ACC112 (cell line): Measurements from ENCODE around the gene LPIN2.
A peak's percentile ranks its signal among the peaks of the same experiment; 100 is the strongest.
"Not testable (repeated sequence)": the region's sequence is repeated elsewhere in the genome, so short reads cannot be mapped to it uniquely, and the experiment has no call there.

Experiments used
- H2AFZ ChIP-seq: fragments of 200-600 bp; sonication (generic); one replicate; pipeline ENCODE4 v1.6.0; 2017; ENCODE audit warnings: antibody characterized with exemption, low read length; ENCODE audit not compliant: unreplicated experiment
- H3K27ac ChIP-seq: fragments of 200-600 bp; sonication (generic); 2 replicates; pipeline ENCODE4 v1.5.1; 2014; ENCODE audit warnings: low read depth, mild to moderate bottlenecking, antibody characterized with exemption, low read length, moderate library complexity
- H3K27me3 ChIP-seq: fragments of 200-600 bp; sonication (generic); 2 replicates; pipeline ENCODE4 v1.6.1; 2014; ENCODE audit warnings: mild to moderate bottlenecking, antibody characterized with exemption, low read length, moderate library complexity, mixed read lengths; ENCODE audit not compliant: insufficient read depth
- H3K36me3 ChIP-seq: fragments of 200-600 bp; sonication (generic); 2 replicates; pipeline ENCODE4 v1.6.1; 2016; ENCODE audit warnings: mild to moderate bottlenecking, antibody characterized with exemption, low read length, moderate library complexity, mixed read lengths; ENCODE audit not compliant: insufficient read depth
- H3K4me1 ChIP-seq: fragments of 200-600 bp; sonication (generic); one replicate; pipeline ENCODE4 v1.6.1; 2016; ENCODE audit warnings: low read length, mixed read lengths; ENCODE audit not compliant: insufficient read depth, unreplicated experiment, control insufficient read depth
- H3K4me3 ChIP-seq: fragments of 200-600 bp; sonication (generic); 2 replicates; pipeline ENCODE4 v1.5.1; 2014; ENCODE audit warnings: mild to moderate bottlenecking, low read depth, low read length
- H3K79me2 ChIP-seq: fragments of 200-600 bp; sonication (generic); one replicate; pipeline ENCODE4 v1.6.0; 2016; ENCODE audit warnings: low read length; ENCODE audit not compliant: control insufficient read depth, unreplicated experiment, insufficient read depth

The LPIN2 gene

DNA sequence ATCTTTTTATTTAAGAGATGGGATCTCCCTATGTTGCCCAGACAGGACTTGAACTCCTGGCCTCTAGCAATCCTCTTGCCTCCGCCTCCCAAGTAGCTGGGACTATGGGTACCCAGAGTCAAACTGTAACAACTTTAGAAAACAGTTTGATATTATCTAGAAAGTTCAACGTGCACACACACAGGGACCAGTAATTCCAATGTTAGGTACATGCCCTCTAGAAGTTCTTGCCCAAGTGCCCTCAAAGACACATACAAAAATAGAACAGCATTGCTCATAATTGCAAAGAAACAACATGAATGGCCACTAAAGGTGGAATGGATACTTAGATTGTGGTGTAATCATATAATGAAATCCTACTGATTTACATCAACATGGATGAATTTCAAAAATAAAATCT, 12.6 kb upstream of the LPIN2 start:
- Histone ChIP-seq H2AFZ (no peak overlapping the region), H3K27me3 (no peaks in the 10 kb centered on the region), H3K4me3 (no peak overlapping the region), H3K27ac (no peak overlapping the region), H3K36me3 (no peaks in the 10 kb centered on the region), H3K79me2 (no peaks in the 10 kb centered on the region), H3K4me1 (no peaks in the 10 kb centered on the region)

DNA sequence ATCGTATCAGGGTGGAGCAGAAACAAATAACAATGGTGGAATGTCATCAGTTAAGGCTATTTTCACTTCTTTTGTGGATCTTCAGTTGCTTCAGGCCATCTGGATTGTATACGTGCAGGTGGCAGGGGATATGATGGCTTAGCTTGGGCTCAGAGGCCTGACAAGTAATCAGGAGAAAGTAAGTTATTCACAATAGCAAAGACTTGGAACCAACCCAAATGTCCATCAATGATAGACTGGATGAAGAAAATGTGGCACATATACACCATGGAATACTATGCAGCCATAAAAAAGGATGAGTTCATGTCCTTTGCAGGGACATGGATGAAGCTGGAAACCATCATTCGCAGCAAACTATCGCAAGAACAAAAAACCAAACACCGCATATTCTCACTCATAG, 10.7 kb upstream of the LPIN2 start:
- not testable (repeated sequence) for H3K27me3 ChIP-seq, H3K27ac ChIP-seq, H3K36me3 ChIP-seq, H3K4me1 ChIP-seq, H2AFZ ChIP-seq, H3K79me2 ChIP-seq, H3K4me3 ChIP-seq

DNA sequence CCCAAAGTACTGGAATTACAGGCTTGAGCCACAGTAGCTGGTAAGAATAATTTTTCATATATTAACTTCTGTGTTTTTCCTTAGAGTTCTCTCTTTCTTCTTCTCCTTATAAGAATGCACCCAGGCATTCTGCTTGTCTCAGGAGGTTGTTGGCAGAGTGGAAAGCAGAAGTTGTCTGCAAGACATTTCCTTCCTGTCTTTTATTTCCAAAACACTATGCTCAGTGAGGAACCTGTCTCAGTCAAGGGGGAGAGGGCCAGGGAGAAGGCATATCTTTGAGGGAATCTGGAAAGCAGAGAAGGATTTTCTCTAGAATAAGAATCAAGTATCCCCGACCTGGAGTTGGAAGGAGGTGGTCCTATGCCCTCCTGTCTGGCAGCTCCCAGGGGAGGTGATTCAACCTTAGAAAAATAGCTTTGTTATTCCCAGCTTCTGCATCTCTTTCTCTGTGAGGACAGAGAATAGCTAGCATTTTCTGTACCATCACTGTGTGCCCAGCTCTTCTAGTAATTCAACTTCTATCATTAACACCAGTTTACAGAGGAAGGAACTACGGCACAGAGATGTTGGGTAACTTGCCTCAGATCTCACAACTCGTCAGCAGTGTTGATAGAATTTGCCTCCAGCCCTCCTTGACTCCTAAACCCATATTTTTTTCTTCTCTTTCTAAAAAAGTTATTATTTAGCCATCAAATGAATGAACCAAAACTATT, 3.8 kb upstream of the LPIN2 start:
- Histone ChIP-seq H3K79me2 (peaks cover 12% of the 10 kb centered on the region), H2AFZ (peak overlapping the region; percentile 77), H3K4me3 (no peak overlapping the region), H3K36me3 (no peaks in the 10 kb centered on the region), H3K27ac (peak overlapping the region; percentile 36), H3K27me3 (no peaks in the 10 kb centered on the region), H3K4me1 (peaks cover 40% of the 10 kb centered on the region)

DNA sequence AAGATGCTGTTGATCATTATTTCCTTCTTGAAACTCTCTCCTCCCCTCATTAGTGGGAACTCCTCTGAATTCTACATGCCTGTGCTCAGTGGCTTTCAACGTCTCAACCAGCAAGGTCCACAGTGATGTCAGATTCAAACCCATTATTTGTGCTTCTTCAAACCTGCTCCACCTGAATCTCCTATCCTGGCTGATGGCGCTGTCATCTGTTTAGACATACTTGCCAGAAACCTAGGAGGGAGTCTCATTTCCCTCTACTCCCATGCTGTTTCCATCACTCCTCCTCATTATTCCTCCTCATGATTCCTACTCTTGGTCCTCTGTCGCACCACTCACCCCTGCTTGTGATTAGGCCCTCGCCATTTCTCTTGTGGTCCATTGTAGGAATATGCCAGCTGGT, 2.9 kb upstream of the LPIN2 start:
- no peak overlapping the region for H2AFZ ChIP-seq
- peaks cover 49% of the 10 kb centered on the region for H3K4me1 ChIP-seq
- peaks cover 21% of the 10 kb centered on the region for H3K79me2 ChIP-seq
- no peak overlapping the region for H3K4me3 ChIP-seq
- no peaks in the 10 kb centered on the region for H3K27me3 ChIP-seq
- no peaks in the 10 kb centered on the region for H3K36me3 ChIP-seq
- H3K27ac ChIP-seq = peak overlapping the region; percentile 94

DNA sequence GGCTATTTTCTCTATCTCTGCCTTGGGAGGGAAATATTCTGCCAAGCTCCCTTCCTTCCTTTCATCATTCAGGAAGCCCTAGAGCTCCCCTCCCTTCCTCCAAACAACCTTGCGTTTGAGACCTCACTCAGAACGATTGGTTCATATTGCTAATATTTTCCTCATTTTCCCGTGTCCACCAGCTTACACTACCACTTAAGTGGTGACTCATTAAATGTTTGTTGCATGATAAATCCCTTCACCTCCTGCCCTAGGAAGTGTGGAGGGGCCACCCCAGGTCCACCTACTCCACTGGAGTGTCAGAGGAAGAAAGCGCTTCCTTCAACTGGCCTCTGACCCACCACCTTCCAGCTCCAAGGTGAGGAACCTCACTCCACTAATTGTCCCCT, 2.3 kb upstream of the LPIN2 start:
- peak overlapping the region; percentile 94 for H3K27ac ChIP-seq
- H3K27me3 ChIP-seq = no peaks in the 10 kb centered on the region
- H3K4me1 ChIP-seq = peaks cover 53% of the 10 kb centered on the region
- peak overlapping the region; percentile 25; the same call in 1 of the 2 replicates for H3K4me3 ChIP-seq
- peaks cover 2% of the 10 kb centered on the region for H3K36me3 ChIP-seq
- H3K79me2 ChIP-seq = peaks cover 27% of the 10 kb centered on the region
- peak overlapping the region; percentile 29 for H2AFZ ChIP-seq

DNA sequence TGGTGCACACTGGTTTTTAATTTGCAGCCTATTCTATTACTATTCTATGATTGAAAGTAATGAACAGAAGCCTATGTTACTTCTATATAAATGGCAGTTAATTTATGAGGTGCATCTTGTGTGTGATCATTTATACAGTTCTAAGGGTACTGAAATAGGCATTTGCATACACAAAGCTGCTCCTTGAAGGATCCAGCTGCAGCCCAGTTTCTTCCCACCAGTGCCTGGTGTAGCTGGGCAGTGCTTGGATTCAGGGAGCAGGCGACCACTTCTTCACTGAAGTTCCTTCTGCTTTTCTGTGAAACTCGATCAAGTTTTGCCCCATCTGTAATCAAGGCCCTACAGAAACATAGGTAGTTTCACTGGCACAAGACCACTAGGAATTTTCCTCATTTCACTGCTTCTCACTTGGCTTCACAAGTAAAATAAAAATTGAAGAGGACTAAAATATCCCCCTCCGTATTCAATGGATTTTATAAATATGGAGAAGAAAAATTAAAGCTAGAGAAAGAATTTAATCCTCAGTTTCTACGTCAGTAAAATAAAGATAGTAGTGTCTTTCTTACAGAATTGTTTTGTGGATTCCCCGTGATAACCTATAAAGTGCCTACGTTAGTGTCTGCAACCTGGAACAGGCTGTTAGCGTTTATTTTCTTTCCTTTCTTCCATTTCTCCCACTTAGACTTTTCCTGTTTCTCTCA, 1.7 kb upstream of the LPIN2 start:
- H3K27me3 ChIP-seq = no peaks in the 10 kb centered on the region
- peak overlapping the region; percentile 25; the same call in 1 of the 2 replicates for H3K4me3 ChIP-seq
- peaks cover 58% of the 10 kb centered on the region for H3K4me1 ChIP-seq
- H2AFZ ChIP-seq = peak overlapping the region; percentile 29
- H3K79me2 ChIP-seq = peaks cover 33% of the 10 kb centered on the region
- H3K36me3 ChIP-seq = peaks cover 6% of the 10 kb centered on the region
- H3K27ac ChIP-seq = peak overlapping the region; percentile 94

DNA sequence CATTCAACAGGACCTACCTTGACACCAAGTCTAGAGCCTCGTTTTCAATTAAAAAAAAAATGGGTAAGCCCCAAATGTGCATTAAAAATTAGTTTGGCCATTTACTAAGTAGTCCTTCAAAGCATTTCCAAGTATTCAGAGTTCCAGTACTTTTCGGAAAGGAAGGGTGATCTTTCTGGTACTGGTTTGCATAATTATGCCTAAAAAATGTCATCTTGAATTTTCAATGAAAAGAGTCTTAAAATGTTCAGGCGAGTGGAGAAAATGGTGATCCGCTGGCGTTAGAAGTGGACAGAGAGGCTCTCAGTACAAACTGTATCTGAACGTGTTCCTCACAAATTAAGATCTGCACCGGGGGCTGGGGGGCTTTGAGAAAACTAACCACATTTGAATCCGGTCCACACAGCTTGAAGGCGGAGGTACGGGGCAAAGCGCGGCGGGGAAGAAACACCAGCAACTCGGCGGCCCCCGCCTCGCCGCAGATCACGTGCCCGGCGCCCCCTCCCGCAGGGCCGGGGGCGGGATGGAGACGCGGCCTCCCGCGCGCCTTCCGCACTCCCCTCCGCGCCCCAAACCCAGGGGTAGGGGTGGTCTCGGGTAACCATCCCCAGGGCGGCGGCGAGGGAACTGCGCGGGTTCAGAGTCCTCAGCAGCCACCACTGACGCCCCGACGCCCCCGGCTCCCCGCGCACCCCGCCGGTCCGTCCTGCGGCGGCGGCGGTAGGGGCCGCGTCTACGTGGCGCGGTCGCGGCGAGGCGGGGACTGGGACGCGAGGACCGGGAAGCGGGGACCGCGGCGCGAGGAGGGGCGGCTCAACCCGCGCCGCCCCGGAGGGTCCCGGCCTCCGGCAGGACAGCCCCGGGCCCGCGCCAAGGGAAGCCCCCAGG, 564 bp downstream of the LPIN2 start:
- Histone ChIP-seq H3K36me3 (peaks cover 11% of the 10 kb centered on the region), H3K4me1 (peaks cover 65% of the 10 kb centered on the region), H3K79me2 (peaks cover 54% of the 10 kb centered on the region), H3K27ac (peak overlapping the region; percentile 92), H2AFZ (peak overlapping the region; percentile 52), H3K4me3 (peak overlapping the region; percentile 86), H3K27me3 (no peaks in the 10 kb centered on the region)

DNA sequence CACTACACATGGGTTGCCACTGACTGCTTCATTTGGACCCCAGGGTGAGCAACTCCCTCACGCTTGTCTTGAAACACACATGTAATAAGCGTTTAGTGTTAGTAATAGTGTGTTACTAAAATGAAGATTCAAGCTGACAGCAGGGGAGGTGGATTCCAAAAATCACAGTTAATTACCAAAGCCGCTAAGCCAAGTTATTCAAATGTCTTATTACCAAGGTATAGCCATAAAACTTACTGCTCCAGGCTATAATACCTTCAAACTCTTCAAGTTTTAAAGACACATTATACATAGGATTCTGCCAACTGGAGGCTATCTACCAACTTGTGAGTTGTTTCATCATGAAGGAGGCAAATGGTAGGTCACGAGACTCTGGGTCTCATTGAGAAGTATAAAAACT, 2.9 kb downstream of the LPIN2 start:
- Histone ChIP-seq H2AFZ (no peak overlapping the region), H3K27ac (no peak overlapping the region), H3K27me3 (no peaks in the 10 kb centered on the region), H3K36me3 (peaks cover 21% of the 10 kb centered on the region), H3K79me2 (peaks cover 75% of the 10 kb centered on the region), H3K4me3 (peak overlapping the region; percentile 86; the same call in 1 of the 2 replicates), H3K4me1 (peaks cover 42% of the 10 kb centered on the region)

DNA sequence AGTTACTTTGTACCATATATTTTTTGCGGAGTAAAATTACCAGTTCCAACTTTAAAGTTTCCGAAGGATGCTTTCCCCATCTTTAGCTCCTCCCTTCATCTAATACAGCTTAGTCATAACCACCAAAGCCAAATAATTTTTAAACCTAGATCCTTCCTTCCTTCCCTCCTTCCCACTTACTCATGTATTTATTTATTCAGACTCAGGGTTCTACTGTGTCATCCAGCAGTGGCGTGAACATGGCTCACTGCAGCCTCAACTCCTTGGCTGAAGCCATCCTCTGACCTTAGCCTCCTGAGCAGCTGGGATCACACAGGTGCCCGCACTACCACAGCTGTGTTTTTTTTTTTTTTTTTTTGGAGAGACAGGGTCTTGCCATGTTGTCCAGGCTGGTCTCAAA, 4.4 kb downstream of the LPIN2 start:
- peaks cover 28% of the 10 kb centered on the region for H3K36me3 ChIP-seq
- H3K27ac ChIP-seq = peak overlapping the region; percentile 45
- no peak overlapping the region for H2AFZ ChIP-seq
- H3K4me1 ChIP-seq = peaks cover 27% of the 10 kb centered on the region
- H3K4me3 ChIP-seq = no peak overlapping the region
- peaks cover 90% of the 10 kb centered on the region for H3K79me2 ChIP-seq
- H3K27me3 ChIP-seq = no peaks in the 10 kb centered on the region

DNA sequence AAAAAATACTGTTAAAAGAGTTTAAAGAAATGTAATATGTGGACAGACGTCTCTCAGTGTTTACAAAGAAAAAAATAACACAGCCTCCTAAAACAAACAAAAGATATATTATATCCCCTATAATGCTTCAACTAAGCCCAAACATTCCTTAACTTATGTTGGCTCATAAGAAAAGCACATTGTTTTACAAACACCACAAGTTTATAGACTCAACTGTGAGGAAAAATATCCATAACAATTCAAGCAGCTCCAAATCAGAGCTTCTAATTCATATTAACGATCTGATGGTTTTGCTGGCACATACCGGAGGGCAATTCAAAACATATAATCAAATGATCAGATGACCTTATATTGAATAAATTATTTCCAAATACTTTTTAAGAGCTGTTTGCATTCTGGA, 5.5 kb downstream of the LPIN2 start:
- Histone ChIP-seq H3K79me2 (peaks cover 96% of the 10 kb centered on the region), H3K36me3 (peaks cover 35% of the 10 kb centered on the region)

More for the DNA sequence above, 5.5 kb downstream of the LPIN2 start:
- Histone ChIP-seq H3K27ac (no peak overlapping the region), H3K27me3 (no peaks in the 10 kb centered on the region), H3K4me3 (no peak overlapping the region), H2AFZ (no peak overlapping the region), H3K4me1 (peaks cover 26% of the 10 kb centered on the region)
